Fibroblast of lung (primary cell): ENCODE data around the gene TBC1D23. TPM values are rescaled to one million over a fixed set of nuclear protein-coding genes. Genes with fewer than 3 reads are reported as not detected.
"Not testable (repeated sequence)": the region's sequence is repeated elsewhere in the genome, so short reads cannot be mapped to it uniquely, and the experiment has no call there.

ENCODE experiments used
- DNase-seq, 2 donors: peaks; one replicate each; pipeline versions ENCODE4 v3.0.0 to v3.0.0-alpha.2; 2010; ENCODE audit warnings: low read depth in 2 of 2
- H2AFZ ChIP-seq: 2 replicates; pipeline ENCODE4 v1.5.1; 2012; ENCODE audit warnings: low read length, control low read depth, inconsistent platforms
- H3K27ac ChIP-seq: 2 replicates; pipeline ENCODE4 v1.5.1; 2011; ENCODE audit warnings: low read length, control low read depth; ENCODE audit not compliant: insufficient read depth
- H3K27me3 ChIP-seq: 2 replicates; pipeline ENCODE4 v1.5.1; 2011; ENCODE audit warnings: mild to moderate bottlenecking, low read length; ENCODE audit not compliant: control insufficient read depth, insufficient read depth
- H3K36me3 ChIP-seq: 2 replicates; pipeline ENCODE4 v1.5.1; 2011; ENCODE audit warnings: low read length; ENCODE audit not compliant: control insufficient read depth, insufficient read depth
- H3K4me1 ChIP-seq: 2 replicates; pipeline ENCODE4 v1.5.1; 2011; ENCODE audit warnings: low read length; ENCODE audit not compliant: control insufficient read depth, insufficient read depth; ENCODE audit errors: extremely low read depth
- H3K4me2 ChIP-seq: 2 replicates; pipeline ENCODE4 v1.5.1; 2011; ENCODE audit warnings: low read length, control low read depth; ENCODE audit not compliant: insufficient read depth; ENCODE audit errors: extremely low read depth
- H3K4me3 ChIP-seq, 4 experiments: fragments of 200-600 bp in 1 of 4; sonication (generic) in 1 of 4; replicated peaks in 1 of 4; 2 replicates each; pipeline ENCODE4 v1.5.1; 2011 to 2016; ENCODE audit warnings: low read length in 4 of 4, low read depth in 3 of 4, mild to moderate bottlenecking in 3 of 4, control low read depth in 2 of 4, inconsistent platforms in 1 of 4, mixed read lengths in 1 of 4; ENCODE audit not compliant: insufficient read depth in 1 of 4; ENCODE audit errors: control extremely low read depth in 1 of 4
- H3K79me2 ChIP-seq: 2 replicates; pipeline ENCODE4 v1.5.1; 2012; ENCODE audit warnings: mild to moderate bottlenecking, low read length, inconsistent platforms; ENCODE audit not compliant: control insufficient read depth, insufficient read depth
- H3K9ac ChIP-seq: 2 replicates; pipeline ENCODE4 v1.5.1; 2011; ENCODE audit warnings: mild to moderate bottlenecking, low read length, control low read depth; ENCODE audit not compliant: insufficient read depth
- H3K9me3 ChIP-seq: 2 replicates; pipeline ENCODE4 v1.5.1; 2012; ENCODE audit warnings: low read depth, low read length; ENCODE audit not compliant: control insufficient read depth, insufficient read depth
- H4K20me1 ChIP-seq: 2 replicates; pipeline ENCODE4 v1.5.1; 2011; ENCODE audit warnings: low read length; ENCODE audit not compliant: control insufficient read depth, insufficient read depth; ENCODE audit errors: extremely low read depth
- CTCF ChIP-seq, 2 donors: IDR thresholded peaks in 1 of 2; conservative IDR thresholded peaks in 1 of 2; 1 replicate in 1 of 2; 2 replicates in 1 of 2; pipeline ENCODE4 v1.5.1; 2011 to 2012; ENCODE audit warnings: low read length in 2 of 2, control low read depth in 1 of 2, inconsistent platforms in 1 of 2, low read depth in 1 of 2, mild to moderate bottlenecking in 1 of 2
- EZH2 ChIP-seq: IDR thresholded peaks from 2 replicates; pipeline ENCODE4 v1.5.1; 2012; ENCODE audit warnings: low read length, control low read depth, mild to moderate bottlenecking; ENCODE audit errors: missing control alignments
- polyA plus RNA-seq, 2 donors: library from polyadenylated mRNA; depleted of rRNA in 1 of 2; stranded (reverse) in 1 of 2; unstranded in 1 of 2; fragments of >200 nt; gene quantifications; 2 replicates each; pipeline ENCODE4 v1.2.1, GENCODE V29; 2011 to 2012; ENCODE audit warnings: missing spikeins in 1 of 2
- total RNA-seq: library from RNA; depleted of rRNA; stranded (reverse); fragments of >200 nt; gene quantifications from 2 replicates; pipeline ENCODE4 v1.2.1, GENCODE V29; 2014

The TBC1D23 gene
- total and polyA plus RNA-seq, 2 donors (not counting 1 experiment from before 2014, with no cell fraction given): 54.9 to 121 TPM

DNA sequence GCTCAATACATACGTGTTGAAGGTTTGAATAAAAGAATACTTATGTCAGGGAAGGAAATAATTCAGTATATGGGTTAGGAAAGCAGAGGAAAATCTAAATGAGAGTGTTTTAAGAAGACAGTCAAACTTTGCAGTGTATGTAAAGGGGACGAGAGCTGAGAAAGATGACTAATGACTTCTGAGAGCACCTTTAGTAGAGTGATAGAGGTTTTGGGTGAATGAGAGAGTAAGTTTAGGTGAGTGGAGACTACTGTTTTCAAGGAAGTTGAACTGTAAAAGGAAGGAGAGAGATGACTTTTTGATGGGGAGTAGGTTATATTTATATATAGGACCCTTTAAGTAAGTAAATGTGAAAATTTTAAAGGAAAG lies 9.4 kb downstream of the TBC1D23 start:
- Histone ChIP-seq H3K27me3 (no peaks in the 10 kb centered on the region), H3K9ac (no peak overlapping the region), H3K27ac (peak overlapping the region; percentile 74), H3K36me3 (no peaks in the 10 kb centered on the region), H3K79me2 (peaks cover 76% of the 10 kb centered on the region), H3K4me2 (peak overlapping the region; percentile 77), H3K4me3 (peak overlapping the region in 3 of 4 experiments; percentile 18 to 24 (median 21)), H3K4me1 (peaks cover 10% of the 10 kb centered on the region), H2AFZ (no peak overlapping the region), H4K20me1 (no peaks in the 10 kb centered on the region), H3K9me3 (no peaks in the 10 kb centered on the region)
- TF ChIP-seq CTCF (conservative IDR thresholded peaks at IDR 0.05 in 1 of 2, IDR thresholded peaks at IDR 0.05 in 1 of 2; ENCODE audit: low read depth in 1 of 2, low read length in 2 of 2): no peak
- no peak for TF ChIP-seq EZH2
- no peak for DNase-seq

GRCh38 chr3:100271522-100271921 lies 10.7 kb downstream of the TBC1D23 start:
- Histone ChIP-seq H3K4me2 (no peak overlapping the region), H3K27me3 (no peaks in the 10 kb centered on the region), H3K9me3 (no peaks in the 10 kb centered on the region), H3K36me3 (no peaks in the 10 kb centered on the region), H3K4me3 (no peak overlapping the region), H2AFZ (no peak overlapping the region), H3K27ac (no peak overlapping the region), H3K79me2 (peaks cover 73% of the 10 kb centered on the region), H3K4me1 (peaks cover 10% of the 10 kb centered on the region), H4K20me1 (no peaks in the 10 kb centered on the region), H3K9ac (no peak overlapping the region)
- TF ChIP-seq EZH2 (no peak), CTCF (conservative IDR thresholded peaks at IDR 0.05 in 1 of 2, IDR thresholded peaks at IDR 0.05 in 1 of 2; ENCODE audit: low read depth in 1 of 2, low read length in 2 of 2) (no peak)
- no peak for DNase-seq

DNA sequence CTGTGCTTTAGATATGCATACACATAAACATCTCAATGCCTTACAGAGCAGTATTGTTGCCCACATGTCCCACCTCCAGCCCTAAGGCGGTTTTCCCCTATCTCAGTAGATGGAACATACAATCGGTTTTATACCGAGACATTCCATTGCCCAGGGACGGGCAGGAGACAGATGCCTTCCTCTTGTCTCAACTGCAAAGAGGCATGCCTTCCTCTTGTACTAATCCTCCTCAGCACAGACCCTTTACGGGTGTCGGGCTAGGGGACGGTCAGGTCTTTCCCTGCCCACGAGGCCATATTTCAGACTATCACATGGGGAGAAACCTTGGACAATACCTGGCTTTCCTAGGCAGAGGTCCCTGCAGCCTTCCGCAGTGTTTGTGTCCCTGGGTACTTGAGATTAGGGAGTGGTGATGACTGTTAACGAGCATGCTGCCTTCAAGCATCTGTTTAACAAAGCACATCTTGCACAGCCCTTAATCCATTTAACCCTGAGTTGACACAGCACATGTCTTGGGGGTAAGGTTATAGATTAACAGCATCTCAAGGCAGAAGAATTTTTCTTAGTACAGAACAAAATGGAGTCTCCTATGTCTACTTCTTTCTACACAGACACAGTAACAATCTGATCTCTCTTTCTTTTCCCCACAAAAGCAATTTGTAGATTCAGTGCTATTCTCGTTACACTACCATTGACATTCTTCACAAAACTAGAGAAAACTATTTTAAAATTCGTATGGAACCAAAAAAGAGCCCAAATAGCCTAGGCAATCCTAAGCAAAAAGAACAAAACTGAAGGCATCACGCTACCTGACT lies 12.2 kb downstream of the TBC1D23 start:
- not testable (repeated sequence) for H3K36me3 ChIP-seq, H3K9me3 ChIP-seq, H4K20me1 ChIP-seq, DNase-seq, H3K27me3 ChIP-seq, H3K4me2 ChIP-seq, H2AFZ ChIP-seq, H3K9ac ChIP-seq, H3K4me3 ChIP-seq, H3K27ac ChIP-seq
- peaks cover 73% of the 10 kb centered on the region for H3K79me2 ChIP-seq
- H3K4me1 ChIP-seq: peaks cover 10% of the 10 kb centered on the region
